H1 (cell line): Measurements from ENCODE around the gene TLR8. TPM values are rescaled to one million over a fixed set of nuclear protein-coding genes. Genes with fewer than 3 reads are reported as not detected.

ENCODE experiments used
- CTCF ChIA-PET: fragments of 300-600 bp; sonication (Branson Sonifier 250); formaldehyde crosslinking; loops from one replicate; lab custom pipeline; 2021; ENCODE audit not compliant: partially characterized antibody; lab: Charles Lee
- POLR2A ChIA-PET: fragments of 300-600 bp; sonication (Branson Sonifier 250); formaldehyde crosslinking; loops from one replicate; lab custom pipeline; 2021; ENCODE audit warnings: inconsistent platforms; ENCODE audit not compliant: partially characterized antibody; lab: Charles Lee
- DNase-seq, 2 experiments: peaks; one replicate each; pipeline versions ENCODE4 v3.0.0 to v3.0.0-alpha.2; 2010 to 2022; ENCODE audit warnings: low spot score in 2 of 2, low read depth in 1 of 2, mixed read lengths in 1 of 2
- FAIRE-seq: peaks from 2 replicates; lab custom pipeline; 2011; peaks lifted over from hg19 to GRCh38; lab: Jason Lieb, UNC
- H2AFZ ChIP-seq: 2 replicates; pipeline ENCODE4 v1.8.1; 2012; ENCODE audit warnings: low read length, inconsistent platforms
- H2AK5ac ChIP-seq: 2 replicates; pipeline ENCODE4 v1.6.1; 2013; ENCODE audit warnings: low read depth, low read length
- H2BK120ac ChIP-seq: replicated peaks from 2 replicates; pipeline ENCODE3; 2013; ENCODE audit warnings: low read depth, low read length, inconsistent platforms
- H2BK12ac ChIP-seq: 2 replicates; pipeline ENCODE4 v1.6.1; 2013; ENCODE audit warnings: low read depth, low read length
- H2BK15ac ChIP-seq: 2 replicates; pipeline ENCODE4 v1.6.1; 2013; ENCODE audit warnings: low read length
- H2BK20ac ChIP-seq: 2 replicates; pipeline ENCODE4 v1.6.1; 2013; ENCODE audit warnings: low read length
- H2BK5ac ChIP-seq: 2 replicates; pipeline ENCODE4 v1.6.1; 2013; ENCODE audit warnings: low read depth, low read length
- H3K14ac ChIP-seq: 2 replicates; pipeline ENCODE4 v1.6.1; 2013; ENCODE audit warnings: inconsistent platforms; ENCODE audit not compliant: insufficient read length
- H3K18ac ChIP-seq: 2 replicates; pipeline ENCODE4 v1.6.1; 2013; ENCODE audit warnings: low read length; ENCODE audit errors: extremely low read depth
- H3K23ac ChIP-seq: 2 replicates; pipeline ENCODE4 v1.6.1; 2013; ENCODE audit warnings: inconsistent platforms; ENCODE audit not compliant: insufficient read length
- H3K23me2 ChIP-seq: 2 replicates; pipeline ENCODE4 v1.6.1; 2013; ENCODE audit warnings: low read depth, low read length
- H3K27ac ChIP-seq: 2 replicates; pipeline ENCODE4 v1.6.1; 2011; ENCODE audit warnings: low read depth, low read length, inconsistent platforms
- H3K27me3 ChIP-seq, 4 experiments: replicated peaks in 1 of 4; 1 replicate in 1 of 4; 2 replicates in 3 of 4; pipeline versions ENCODE4 v1.6.1 to v1.8.1; 2011 to 2013; ENCODE audit warnings: low read length in 3 of 4, mild to moderate bottlenecking in 3 of 4, inconsistent platforms in 2 of 4, mixed read lengths in 2 of 4, moderate library complexity in 1 of 4; ENCODE audit not compliant: control insufficient read depth in 3 of 4, insufficient read depth in 3 of 4; ENCODE audit errors: extremely low read depth in 1 of 4
- H3K36me3 ChIP-seq, 4 experiments: 2 replicates each; pipeline versions ENCODE4 v1.6.1 to v1.8.1; 2011 to 2013; ENCODE audit warnings: mild to moderate bottlenecking in 4 of 4, low read length in 3 of 4, moderate library complexity in 2 of 4, control low read depth in 1 of 4, inconsistent platforms in 1 of 4; ENCODE audit not compliant: insufficient read depth in 4 of 4, control insufficient read depth in 2 of 4
- H3K4ac ChIP-seq: replicated peaks from 2 replicates; pipeline ENCODE3; 2013; ENCODE audit warnings: low read length, low read depth, mixed read lengths, inconsistent platforms; ENCODE audit not compliant: insufficient read length
- H3K4me1 ChIP-seq, 4 experiments: replicated peaks in 1 of 4; 1 replicate in 1 of 4; 2 replicates in 3 of 4; pipeline versions ENCODE4 v1.6.1 to v1.8.1; 2011 to 2013; ENCODE audit warnings: low read length in 3 of 4, inconsistent platforms in 2 of 4, mixed read lengths in 1 of 4; ENCODE audit not compliant: insufficient read depth in 4 of 4, control insufficient read depth in 3 of 4
- H3K4me2 ChIP-seq, 2 experiments: 2 replicates each; pipeline versions ENCODE4 v1.6.1 to v1.8.1; 2011 to 2013; ENCODE audit warnings: low read depth in 2 of 2, low read length in 2 of 2, control low read depth in 1 of 2, inconsistent platforms in 1 of 2, mild to moderate bottlenecking in 1 of 2; ENCODE audit not compliant: insufficient read depth in 1 of 2
- H3K4me3 ChIP-seq, 4 experiments: fragments of 200-600, 300-600 bp in 1 of 4; sonication (generic), shearing (Covaris generic), sonication (Bioruptor Twin) in 1 of 4; 2 replicates each; pipeline versions ENCODE4 v1.5.1 to v1.8.1; 2011 to 2016; ENCODE audit warnings: low read length in 4 of 4, low read depth in 3 of 4, control low read depth in 2 of 4, inconsistent platforms in 2 of 4, mild to moderate bottlenecking in 2 of 4, mixed read lengths in 1 of 4, moderate library complexity in 1 of 4; ENCODE audit not compliant: insufficient read depth in 2 of 4; ENCODE audit errors: extremely low read depth in 1 of 4
- H3K56ac ChIP-seq: replicated peaks from 2 replicates; pipeline ENCODE3; 2013; ENCODE audit warnings: low read depth, mild to moderate bottlenecking, mixed read lengths, low read length, inconsistent platforms; ENCODE audit not compliant: insufficient read length
- H3K79me1 ChIP-seq: 2 replicates; pipeline ENCODE4 v1.6.1; 2013; ENCODE audit warnings: low read depth, low read length, control low read depth
- H3K79me2 ChIP-seq, 2 experiments: 2 replicates each; pipeline versions ENCODE4 v1.6.1 to v1.8.1; 2012 to 2013; ENCODE audit warnings: low read length in 2 of 2, mild to moderate bottlenecking in 2 of 2, inconsistent platforms in 1 of 2; ENCODE audit not compliant: insufficient read depth in 2 of 2, control insufficient read depth in 1 of 2
- H3K9ac ChIP-seq, 4 experiments: replicated peaks in 1 of 4; 1 replicate in 1 of 4; 2 replicates in 3 of 4; pipeline versions ENCODE4 v1.6.1 to v1.8.1; 2011 to 2013; ENCODE audit warnings: low read depth in 3 of 4, low read length in 3 of 4, control low read depth in 2 of 4, mild to moderate bottlenecking in 2 of 4, moderate library complexity in 2 of 4, inconsistent platforms in 1 of 4; ENCODE audit errors: extremely low read depth in 1 of 4
- H3K9me3 ChIP-seq, 2 experiments: 2 replicates each; pipeline versions ENCODE4 v1.6.1 to v1.8.1; 2012 to 2013; ENCODE audit warnings: mild to moderate bottlenecking in 2 of 2, moderate library complexity in 2 of 2, control low read depth in 1 of 2, inconsistent platforms in 1 of 2, low read depth in 1 of 2, low read length in 1 of 2, mixed read lengths in 1 of 2; ENCODE audit not compliant: insufficient read depth in 2 of 2
- H4K20me1 ChIP-seq, 2 experiments: replicated peaks in 1 of 2; 2 replicates each; pipeline versions ENCODE3 to v1.8.1; 2011 to 2013; ENCODE audit warnings: inconsistent platforms in 2 of 2, low read length in 2 of 2, mild to moderate bottlenecking in 1 of 2; ENCODE audit not compliant: insufficient read depth in 2 of 2, control insufficient read depth in 1 of 2
- H4K5ac ChIP-seq: 2 replicates; pipeline ENCODE4 v1.6.1; 2013; ENCODE audit warnings: low read length, low read depth, mixed read lengths, inconsistent platforms; ENCODE audit not compliant: insufficient read length
- H4K8ac ChIP-seq: 2 replicates; pipeline ENCODE4 v1.8.0; 2013; ENCODE audit warnings: mild to moderate bottlenecking, moderate library complexity, low read length, inconsistent platforms; ENCODE audit not compliant: insufficient read depth; ENCODE audit errors: extremely low read depth
- H4K91ac ChIP-seq: replicated peaks from 2 replicates; pipeline ENCODE3; 2013; ENCODE audit warnings: low read length, mixed read lengths, inconsistent platforms; ENCODE audit not compliant: insufficient read length
- RBBP5 ChIP-seq: IDR thresholded peaks from 2 replicates; pipeline ENCODE4 v1.7.1; 2012; ENCODE audit warnings: low read depth, mild to moderate bottlenecking, inconsistent platforms, low read length, moderate library complexity, borderline replicate concordance
- RNF2 ChIP-seq: fragments of 200-900, 300-1000 bp; sonication (generic); IDR thresholded peaks from 2 replicates; pipeline ENCODE4 v1.7.1; 2016; ENCODE audit warnings: borderline replicate concordance, low read depth, mild to moderate bottlenecking, antibody characterized with exemption, low read length; ENCODE audit not compliant: poor library complexity, severe bottlenecking; ENCODE audit errors: missing control alignments
- WGBS, 2 experiments: shearing (Covaris generic) in 1 of 2; methylation state at CpG; one replicate each; pipeline versions ENCODE4 v1.1.6 to v1.1.7; 2013 to 2015; ENCODE audit warnings: low lambda C conversion rate in 2 of 2, mixed read lengths in 2 of 2, inconsistent platforms in 1 of 2, low coverage in 1 of 2, missing lambda C conversion rate in 1 of 2; ENCODE audit not compliant: insufficient replicate concordance in 2 of 2, insufficient coverage in 1 of 2, insufficient read length in 1 of 2; ENCODE audit errors: extremely low coverage in 1 of 2, missing lambda C conversion rate in 1 of 2; 5-methylcytosine and 5-hydroxymethylcytosine counted together
- polyA plus RNA-seq, 7 experiments: library from polyadenylated mRNA; depleted of rRNA in 3 of 7; stranded (reverse) in 5 of 7; unstranded in 2 of 7; fragments of >200 nt in 5 of 7; fragments of 200-250 nt in 2 of 7; gene quantifications; 1 replicate in 5 of 7; 2 replicates in 1 of 7; 4 replicates in 1 of 7; pipeline versions ENCODE4 v1.2.1 to v1.2.3, GENCODE V29; 2011 to 2013; ENCODE audit warnings: missing spikeins in 2 of 7, mixed read lengths in 2 of 7
- total RNA-seq: library from RNA; stranded (reverse); fragmentation: NEBNext Ultra II Directional; extraction: Animal tissue kit (Norgen Biotek cat#: 25700); gene quantifications from 2 replicates; pipeline ENCODE4 v1.2.1, GENCODE V29; 2021

TLR8 gene
- total and polyA plus RNA-seq, 2 of the 8 experiments (the other 6 are each of a cell fraction or from before 2014, with no cell fraction given), result not detected

- no peaks in the 10 kb centered on the region for H3K27me3 ChIP-seq
- no peaks in the 10 kb centered on the region for H4K20me1 ChIP-seq
- H3K79me2 ChIP-seq, result no peaks in the 10 kb centered on the region
- H2BK12ac ChIP-seq, result no peak overlapping the region
- no peaks in the 10 kb centered on the region for H3K9me3 ChIP-seq
- no peak overlapping the region for H2BK120ac ChIP-seq
- no peak overlapping the region for H4K91ac ChIP-seq
- H3K4me3 ChIP-seq, result no peak overlapping the region
- H4K5ac ChIP-seq, result no peak overlapping the region
- H3K4me2 ChIP-seq, result no peak overlapping the region
- no peak overlapping the region for H3K4ac ChIP-seq
- ChIA-PET POLR2A (interaction anchor here (0.8 kb wide), 1 partner anchor 118 kb away, joined by 3 read pairs; no protein-coding TSS in a partner anchor), CTCF (interaction anchor here (0.7 to 2.2 kb wide), 5 partner anchors 10 to 530 kb away, joined by 3 to 9 read pairs (median 3); no protein-coding TSS in a partner anchor)
- H3K4me1 ChIP-seq, result peaks cover 0 to 7% (median 5%) of the 10 kb centered on the region in 4 experiments; a peak in 5 of 7 replicates
- no peak overlapping the region for H2AFZ ChIP-seq
- no peaks in the 10 kb centered on the region for H3K79me1 ChIP-seq
- no peaks in the 10 kb centered on the region for H3K36me3 ChIP-seq
- no peak overlapping the region for H3K27ac ChIP-seq
- H3K9ac ChIP-seq, result no peak overlapping the region
- no peaks in the 10 kb centered on the region for H3K23me2 ChIP-seq
- H2AK5ac ChIP-seq, result no peak overlapping the region
- TF ChIP-seq RBBP5 (no peak), RNF2 (no peak)
- no peak overlapping the region for H3K14ac ChIP-seq
- no peak overlapping the region for H2BK5ac ChIP-seq
- no peak overlapping the region for H4K8ac ChIP-seq
- no peak overlapping the region for H3K23ac ChIP-seq
- 0 out of 2 replicates have a peak overlapping the region, but pooled peaks have one; percentile 32 for H2BK20ac ChIP-seq
- FAIRE-seq (no peak), DNase-seq (no peak)
- H2BK15ac ChIP-seq, result no peak overlapping the region
- H3K56ac ChIP-seq, result no peak overlapping the region
- no peak overlapping the region for H3K18ac ChIP-seq
- WGBS, 2 experiments, result 95% methylated on average over 4 of the region's 4 CpGs; no CpG with 5 or more reads in 1 of the 2 experiments
Observed at GRCh38 chrX:12945494-12945893, 39.1 kb downstream of the TLR8 start.
